Daoy (cell line): Measurements from ENCODE around the gene UBE2J1. TPM values are rescaled to one million over a fixed set of nuclear protein-coding genes. Genes with fewer than 3 reads are reported as not detected.
"Not testable (repeated sequence)": the region's sequence is repeated elsewhere in the genome, so short reads cannot be mapped to it uniquely, and the experiment has no call there.

Experiments used
- DNase-seq: peaks from one replicate; pipeline ENCODE4 v3.0.0-alpha.2; 2015; ENCODE audit warnings: low read depth
- total RNA-seq: library from RNA; depleted of rRNA; stranded (reverse); fragments of >200 nt; shearing (Covaris generic); gene quantifications from 2 replicates; pipeline ENCODE4 v1.2.3, GENCODE V29; 2014; rRNA removed

The UBE2J1 gene, protein sequence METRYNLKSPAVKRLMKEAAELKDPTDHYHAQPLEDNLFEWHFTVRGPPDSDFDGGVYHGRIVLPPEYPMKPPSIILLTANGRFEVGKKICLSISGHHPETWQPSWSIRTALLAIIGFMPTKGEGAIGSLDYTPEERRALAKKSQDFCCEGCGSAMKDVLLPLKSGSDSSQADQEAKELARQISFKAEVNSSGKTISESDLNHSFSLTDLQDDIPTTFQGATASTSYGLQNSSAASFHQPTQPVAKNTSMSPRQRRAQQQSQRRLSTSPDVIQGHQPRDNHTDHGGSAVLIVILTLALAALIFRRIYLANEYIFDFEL
- total RNA-seq: 19.5 and 24.7 TPM in 2 replicates

DNA sequence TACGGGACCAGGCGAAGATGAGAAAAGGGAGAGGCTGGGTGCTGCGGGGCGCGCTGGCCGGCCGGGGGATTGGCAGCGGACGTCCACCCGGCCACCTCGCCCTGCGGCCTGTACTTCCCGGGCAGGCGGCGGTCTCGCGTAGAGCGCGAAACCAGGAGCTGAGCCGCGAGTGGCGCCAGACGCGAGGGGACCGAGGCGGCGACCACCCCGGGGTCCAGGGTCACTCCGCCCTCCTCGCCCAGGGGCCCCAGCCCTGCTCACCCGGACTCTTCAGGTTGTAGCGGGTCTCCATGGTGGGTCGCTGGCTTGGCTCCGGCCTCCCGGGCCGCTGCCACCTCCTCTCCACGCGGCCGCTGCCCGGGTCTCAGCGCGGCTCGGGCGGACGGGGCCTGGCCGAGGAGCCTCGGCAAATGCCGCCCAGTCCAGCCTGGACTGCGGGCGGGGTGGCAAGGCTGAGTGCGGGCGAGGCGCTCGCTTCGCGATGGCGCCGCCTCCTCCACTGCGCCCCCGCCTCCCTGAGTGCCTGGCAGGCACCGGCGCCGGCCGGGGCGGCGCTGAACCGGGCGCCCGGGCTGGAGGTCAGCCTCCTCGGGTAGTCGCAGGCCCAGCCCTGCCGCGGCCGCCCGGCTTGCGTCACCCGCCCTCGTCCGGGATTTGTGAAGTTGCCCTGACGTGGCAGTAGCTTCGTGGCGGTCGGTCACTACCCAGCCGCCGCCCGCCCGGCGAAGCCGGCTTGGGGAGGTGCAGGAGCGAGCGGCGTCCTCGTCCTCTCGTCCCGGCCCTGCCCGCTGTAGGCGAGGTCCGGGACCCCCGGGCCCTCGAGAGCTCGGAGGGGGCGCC lies at the start of gene UBE2J1:
TSS of gene UBE2J1 (minus strand) at position 445 of the 840 bp plus-strand sequence. CDS start at position 292, 153 bp downstream.
- DNase-seq: peak; percentile 89

DNA sequence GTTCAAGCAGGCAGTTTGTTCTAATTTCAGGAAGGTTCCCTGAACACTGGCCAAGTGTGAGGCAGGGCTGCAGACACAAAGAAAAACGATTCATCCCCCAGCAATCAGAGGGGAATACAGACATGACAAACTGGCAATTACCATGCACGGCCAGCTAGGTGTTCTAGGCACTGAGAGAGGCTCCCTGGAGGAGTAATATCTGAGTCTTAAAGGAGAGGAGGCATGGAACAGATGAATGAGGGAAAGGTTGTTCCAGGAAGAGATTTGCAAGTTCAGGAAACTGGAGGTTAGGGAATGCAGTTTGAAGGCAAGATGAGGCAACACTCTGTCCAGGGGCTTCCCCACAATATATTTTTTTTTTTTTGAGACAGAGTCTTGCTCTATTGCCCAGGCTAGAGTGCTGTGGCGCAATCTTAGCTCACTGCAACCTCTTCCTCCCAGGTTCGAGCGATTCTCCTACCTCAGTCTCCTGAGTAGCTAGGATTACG lies 48.4 kb upstream of the UBE2J1 start:
- no peak for DNase-seq

DNA sequence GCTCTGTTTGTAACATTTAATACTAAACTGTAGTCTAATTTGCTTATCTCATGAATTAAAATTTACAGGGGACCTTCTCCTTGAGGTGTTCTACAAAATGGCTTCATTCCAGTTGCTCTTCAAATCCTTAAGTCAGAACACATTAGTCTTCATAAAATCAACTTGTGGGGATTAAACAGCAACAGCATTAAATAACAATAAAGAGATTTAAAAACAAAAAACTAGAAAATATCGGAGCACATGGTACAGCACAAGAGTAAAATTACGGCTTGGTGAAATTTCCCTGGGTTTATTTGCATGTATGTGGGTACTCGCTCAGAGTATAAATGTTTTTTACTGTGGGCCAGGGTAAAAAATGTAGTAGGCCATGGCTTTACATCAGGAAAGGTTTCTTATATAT lies 47.5 kb upstream of the UBE2J1 start:
- no peak for DNase-seq

DNA sequence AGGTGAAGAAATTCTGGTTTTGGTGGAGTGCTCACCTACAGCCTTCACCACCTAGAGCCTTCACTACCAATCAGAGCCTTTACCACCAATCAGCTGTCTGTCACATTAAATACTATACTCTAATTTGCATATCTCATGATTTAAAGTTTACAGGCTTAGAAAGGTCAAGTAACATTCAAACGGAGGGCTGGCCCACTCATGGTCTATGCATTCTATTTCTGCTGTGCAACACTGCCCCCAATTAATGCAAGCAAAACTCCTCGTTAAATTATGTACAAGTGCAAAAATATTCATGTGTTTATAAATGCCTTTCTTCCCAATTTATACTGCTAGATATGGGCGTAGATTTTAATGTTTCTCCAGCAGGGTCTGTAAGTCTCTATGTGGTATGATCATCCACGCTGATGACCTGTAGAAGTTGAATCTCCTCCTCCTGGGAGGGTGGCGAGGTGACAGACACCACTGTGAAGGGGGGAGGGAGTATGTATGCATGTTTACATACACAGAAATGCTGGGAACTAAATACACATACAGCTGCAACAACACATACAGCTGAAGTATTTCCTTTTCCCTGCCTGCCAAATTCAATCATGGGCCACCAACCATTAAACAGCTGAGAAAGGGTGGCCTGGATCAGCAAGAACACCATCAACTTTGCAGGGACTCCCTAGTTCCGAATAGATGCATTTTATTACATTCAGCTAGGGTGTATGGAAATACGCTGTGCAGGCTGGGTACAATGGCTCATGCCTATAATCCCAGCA lies 46.4 kb upstream of the UBE2J1 start:
- no peak for DNase-seq

DNA sequence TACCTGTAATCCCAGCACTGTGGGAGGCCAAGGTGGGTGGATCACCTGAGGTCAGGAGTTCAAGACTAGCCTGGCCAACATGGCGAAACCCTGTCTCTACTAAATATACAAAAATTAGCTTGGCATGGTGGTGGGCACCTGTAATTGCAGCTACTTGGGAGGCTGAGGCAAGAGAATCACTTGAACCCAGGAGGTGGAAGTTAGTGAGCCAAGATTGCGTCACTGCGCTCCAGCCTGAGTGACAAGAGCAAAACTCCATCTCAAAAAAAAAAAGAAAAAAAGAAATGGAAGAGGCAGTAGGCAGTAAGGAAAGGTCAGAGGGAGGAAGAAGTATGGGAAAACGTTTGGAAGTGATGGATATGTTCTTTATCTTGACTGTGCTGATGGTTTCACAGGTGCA lies 45.4 kb upstream of the UBE2J1 start:
- not testable (repeated sequence) for DNase-seq

DNA sequence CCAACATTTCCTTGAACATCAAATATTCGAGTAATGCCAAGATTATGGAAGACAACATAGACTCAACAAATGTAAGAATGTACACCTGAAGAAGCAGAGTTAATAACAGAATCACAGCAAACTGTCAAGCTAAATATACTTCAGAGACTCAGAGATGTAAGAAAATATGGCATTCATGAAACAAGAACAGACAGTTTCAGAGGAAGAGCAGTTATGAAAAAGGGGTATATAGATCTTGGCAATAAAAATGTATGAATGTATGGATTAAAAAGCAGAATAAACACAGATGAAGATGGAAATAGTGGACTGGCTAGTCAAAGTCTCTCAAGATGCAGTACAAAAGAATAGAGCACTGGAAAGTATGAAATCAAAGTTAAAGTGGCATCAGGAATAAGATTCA lies 41.1 kb upstream of the UBE2J1 start:
- no peak for DNase-seq

DNA sequence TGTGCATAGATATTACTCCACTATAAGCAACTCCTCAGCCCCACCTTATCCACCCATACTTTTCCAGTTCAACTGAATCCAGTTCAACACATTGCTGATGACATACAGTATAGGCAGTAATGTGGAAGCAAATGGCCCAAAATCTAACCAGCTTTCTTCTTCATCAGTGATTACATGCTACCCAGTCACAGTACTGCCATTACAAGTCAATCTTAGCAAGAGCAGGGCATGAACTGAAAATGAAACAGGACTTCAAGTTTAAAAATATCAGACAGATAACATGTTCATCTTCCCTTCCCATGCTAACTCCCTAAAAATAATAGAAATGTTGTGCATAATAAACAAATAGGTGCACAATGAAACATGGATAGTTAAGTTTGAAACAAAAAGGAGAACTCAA lies 40.3 kb upstream of the UBE2J1 start:
- DNase-seq: no peak

DNA sequence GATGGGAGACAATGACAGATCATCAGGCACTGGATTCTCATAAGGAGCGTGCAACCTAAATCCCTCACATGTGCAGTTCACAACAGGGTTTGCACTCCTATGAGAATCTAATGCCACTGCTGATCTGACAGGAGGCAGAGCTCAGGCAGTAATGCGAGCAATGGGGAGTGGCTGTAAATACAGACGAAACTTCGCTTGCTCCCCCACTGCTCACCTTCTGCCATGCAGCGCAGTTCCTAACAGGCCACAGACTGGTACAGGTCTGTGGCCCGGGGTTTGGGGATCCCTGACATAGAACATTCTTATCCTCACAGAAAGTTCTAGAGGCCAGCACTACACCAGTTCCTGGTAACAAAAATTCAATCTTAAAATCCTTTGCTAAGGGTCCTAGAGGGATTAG lies 36.3 kb upstream of the UBE2J1 start:
- DNase-seq: no peak

DNA sequence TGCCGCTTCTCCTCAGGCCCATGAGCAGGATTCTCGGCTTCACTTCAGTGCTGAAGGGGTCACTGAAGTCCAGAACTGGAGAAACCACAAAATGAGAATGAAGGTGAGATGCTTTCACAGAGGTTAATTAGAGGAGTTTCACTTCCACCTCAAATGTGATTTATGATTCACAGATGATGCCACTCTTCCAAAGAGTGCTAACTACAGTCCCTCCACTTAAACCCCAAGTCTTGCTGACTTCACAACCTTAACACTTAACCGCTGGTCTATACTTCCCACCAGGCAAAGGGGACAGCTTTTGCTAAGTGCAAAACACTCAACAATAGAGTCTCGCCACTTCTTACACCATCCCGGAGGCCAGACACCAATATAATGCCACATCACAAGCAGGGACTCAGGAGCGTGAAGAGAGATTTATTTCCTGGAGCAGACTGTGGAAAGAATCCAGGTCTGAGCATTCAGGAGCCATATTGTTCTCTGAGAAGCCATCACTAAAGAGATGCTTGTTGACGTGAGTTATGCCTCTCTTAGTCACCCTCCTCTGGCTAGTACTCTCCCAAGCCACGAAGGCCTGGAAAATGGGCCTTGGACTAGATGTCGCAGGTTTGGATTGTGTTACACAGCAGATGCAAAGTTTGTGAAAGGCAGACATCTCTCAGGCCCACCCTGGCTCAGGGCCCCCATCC lies 35.1 kb upstream of the UBE2J1 start:
- DNase-seq: no peak

DNA sequence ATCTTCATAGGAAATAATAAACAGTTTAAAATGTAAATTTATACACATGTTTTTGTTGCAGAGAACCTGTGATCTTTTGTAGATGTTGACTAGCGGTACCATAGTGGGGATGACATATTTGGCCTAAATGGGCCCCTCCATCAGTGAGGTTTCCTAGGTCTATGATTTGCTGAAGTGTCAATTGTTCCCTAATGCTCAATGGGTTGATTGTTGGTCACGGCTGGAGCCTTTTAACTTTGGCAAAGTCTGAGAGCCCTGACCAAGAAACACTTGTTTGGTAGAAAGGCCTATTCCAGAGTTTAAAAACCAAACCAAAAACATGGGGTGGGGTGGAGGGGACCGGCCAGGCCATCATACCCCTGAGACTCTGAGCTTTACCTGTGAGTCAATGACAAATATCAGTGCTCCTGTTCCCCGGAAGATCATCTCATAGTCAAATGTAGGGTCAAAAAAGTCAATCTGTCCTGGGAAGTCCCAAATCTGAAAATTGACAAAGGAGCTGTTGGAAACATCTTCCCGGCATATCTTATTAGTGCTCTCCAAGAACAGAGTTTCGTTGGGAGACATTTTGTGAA lies 34.5 kb upstream of the UBE2J1 start:
- no peak for DNase-seq

DNA sequence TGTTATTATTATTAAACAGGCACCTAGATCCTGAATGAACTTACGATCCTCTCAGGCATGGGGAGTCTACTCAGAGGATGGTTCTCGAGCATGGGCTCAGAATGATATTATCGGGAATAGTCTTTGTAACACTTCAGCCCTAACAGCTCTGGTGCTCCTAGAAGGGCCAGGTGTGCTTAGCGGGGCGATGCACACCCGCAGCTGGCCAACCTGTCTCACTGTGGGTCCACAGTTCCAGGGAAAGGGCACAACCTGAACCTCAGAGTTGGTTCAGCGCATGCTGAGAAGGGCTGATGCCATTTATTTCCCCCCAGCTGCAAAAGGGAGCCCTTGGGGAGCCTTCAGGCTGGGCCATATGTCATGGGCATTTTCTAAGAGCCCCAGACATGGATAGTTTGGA lies 33.3 kb upstream of the UBE2J1 start:
- DNase-seq: no peak

DNA sequence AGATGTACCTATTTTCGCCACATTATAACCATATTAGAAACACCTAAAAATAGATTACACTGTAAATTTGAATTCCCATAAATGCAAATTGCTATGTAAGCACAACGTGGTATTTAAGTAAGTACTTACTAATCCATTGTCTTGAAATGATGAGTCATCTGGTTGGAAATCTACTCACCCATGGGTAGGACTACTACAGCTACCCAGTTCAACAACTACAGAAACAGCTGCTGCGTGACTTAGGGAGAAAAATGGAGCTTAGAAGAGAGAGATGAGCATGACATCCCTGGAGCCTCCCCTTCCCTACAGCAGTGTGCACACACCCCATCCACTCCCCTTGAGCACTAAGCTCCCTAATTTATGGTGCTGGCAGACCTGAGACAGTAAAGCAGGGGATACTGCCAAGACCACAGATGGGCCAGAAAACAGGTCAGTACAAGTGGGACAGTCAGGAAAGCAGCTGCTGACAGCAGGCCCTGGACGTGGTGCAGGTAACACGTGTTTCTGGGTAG lies 32.7 kb upstream of the UBE2J1 start:
- peak; percentile 43 for DNase-seq

DNA sequence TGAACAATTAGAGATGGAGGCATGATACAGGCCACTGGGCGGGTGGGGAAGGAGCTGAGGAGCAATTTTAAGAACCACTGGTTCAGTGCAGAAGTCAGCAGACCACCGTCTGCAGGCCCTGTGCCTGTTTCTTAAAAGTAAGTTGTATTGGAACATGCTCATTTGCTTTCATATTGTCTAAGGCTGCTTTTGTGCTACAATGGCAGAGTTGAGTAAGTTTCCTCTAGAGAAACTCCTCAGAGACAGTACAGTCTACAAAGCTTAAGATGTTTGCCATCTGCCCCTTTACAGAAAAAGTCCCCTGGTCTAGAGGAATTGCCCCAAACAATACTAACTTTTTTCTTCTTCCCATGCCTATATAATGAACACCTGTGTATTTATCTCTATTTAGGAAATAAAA lies 28.5 kb upstream of the UBE2J1 start:
- no peak for DNase-seq

DNA sequence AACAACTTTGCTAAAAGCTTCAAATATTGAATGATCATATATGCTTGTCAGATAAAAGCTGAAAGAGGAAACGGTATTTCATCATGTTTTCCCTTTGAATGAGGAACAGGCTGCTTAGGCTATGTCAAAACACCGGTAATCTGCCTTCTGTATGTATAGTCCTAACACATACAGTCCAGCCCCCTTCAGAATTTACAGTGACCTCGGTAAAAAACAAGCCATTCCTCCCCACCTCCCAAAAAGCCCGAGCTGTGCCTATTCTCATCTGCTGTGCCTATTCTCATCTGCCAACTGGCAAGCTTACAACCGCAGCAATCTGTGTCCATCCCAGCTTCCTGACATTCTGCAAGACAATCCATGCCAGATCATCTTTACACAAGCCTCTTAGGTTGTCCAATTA lies 26.8 kb upstream of the UBE2J1 start:
- DNase-seq: no peak

DNA sequence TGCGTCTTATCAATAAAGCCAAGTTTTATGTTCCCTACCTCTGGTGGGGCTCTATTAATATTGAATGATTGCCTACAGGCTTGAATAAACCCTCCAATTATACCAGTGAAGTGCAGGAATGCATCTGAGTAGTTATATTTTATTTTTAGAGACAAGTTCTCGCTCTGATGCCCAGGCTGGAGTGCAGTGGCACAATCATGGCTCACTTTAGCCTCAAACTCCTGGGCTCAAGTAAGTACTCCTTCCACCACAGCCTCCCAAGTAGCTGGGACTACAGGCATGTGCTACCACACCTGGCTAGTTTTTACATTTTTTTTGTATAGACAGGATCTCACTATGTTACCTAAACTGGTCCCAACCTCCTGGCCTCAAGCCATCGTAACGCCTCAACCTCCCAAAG lies 26.1 kb upstream of the UBE2J1 start:
- DNase-seq: no peak

DNA sequence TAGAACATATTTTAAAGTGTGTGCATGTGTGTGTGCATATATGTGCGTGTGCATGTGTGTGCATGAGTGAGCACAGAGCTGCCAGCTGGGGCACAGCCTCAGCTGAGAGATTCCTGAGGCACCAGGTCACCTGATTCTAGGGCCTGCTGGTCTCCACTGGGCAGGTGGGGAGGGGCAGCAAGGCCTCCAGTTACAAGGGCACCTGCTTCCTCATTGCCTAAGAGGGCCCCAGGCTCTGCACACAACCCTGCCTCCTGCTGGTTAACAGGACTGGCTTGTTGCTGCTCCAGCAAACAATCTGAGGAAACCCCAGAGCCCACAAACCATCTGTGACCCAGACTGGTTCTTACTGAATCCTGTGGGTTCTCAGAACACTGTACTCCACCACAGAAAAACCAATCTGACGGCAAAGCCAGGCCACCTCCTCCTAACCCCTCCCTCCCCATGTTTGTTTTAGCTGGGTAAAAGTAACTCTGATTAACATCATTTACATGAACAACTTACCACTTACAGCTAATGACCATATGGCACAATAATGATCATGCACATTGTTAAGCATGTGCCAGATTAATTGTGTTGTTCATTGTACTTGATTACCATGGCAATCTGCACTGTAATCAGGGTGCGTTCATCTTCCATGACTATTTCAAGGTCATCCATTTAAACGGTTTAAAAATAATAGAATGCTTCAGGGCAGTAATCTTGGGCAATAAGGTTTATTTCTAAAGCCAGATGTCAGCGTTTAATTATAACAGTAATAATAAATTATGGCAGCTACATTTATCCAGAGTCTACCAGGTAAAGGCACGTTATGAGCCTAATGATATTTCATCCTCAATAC lies 23.1 kb upstream of the UBE2J1 start:
- DNase-seq: peak; percentile 15

DNA sequence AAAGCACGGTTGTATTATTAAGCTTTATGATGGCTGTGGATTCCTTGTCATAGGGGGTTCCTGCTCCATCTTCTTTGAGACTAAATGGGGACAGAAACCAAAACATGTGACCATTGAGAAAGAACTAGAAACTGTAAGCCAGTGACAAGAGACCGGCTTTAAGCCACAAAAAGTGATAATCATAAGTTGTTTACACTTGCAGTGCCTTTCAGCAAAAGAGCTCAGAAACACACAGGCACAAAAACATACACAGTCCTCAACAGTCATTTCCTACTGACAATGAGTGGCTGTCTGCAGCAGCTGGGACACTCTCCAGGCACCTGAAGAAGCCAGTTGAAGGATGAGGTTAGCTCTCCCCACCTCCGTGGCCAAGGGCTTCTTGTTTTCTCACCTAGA lies 20.0 kb upstream of the UBE2J1 start:
- DNase-seq: no peak

DNA sequence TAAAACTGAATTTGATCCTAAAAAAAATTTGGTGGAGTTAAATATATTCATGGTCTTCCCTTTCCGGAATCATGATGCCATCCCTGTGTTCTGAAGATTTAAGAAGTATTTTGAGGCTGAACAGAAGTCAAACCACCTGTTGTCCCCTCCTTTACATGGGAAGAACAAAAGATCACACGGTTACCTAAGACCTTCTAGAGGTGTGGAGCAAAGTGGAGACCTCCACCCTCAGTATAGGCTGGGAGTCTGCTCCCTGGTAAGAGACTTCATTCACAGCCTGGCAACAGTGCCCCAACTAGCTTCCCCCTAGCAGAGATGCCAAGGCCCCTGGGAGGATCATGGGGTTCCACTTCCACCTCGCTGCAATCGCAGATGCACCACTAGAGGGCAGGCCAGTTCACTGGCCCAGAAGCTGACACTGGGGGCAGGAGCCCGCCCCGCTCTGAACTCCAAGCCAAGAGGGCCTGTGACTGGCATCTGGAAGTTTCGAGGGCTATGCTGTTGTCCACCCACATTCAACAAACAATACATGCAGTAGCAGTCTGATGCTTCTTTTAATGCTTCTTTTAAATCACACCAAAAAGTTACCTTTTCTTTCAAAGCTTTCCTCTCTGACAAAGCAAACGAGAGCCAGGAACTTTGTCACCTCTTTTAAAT lies 19.5 kb upstream of the UBE2J1 start:
- peak; percentile 62 for DNase-seq

DNA sequence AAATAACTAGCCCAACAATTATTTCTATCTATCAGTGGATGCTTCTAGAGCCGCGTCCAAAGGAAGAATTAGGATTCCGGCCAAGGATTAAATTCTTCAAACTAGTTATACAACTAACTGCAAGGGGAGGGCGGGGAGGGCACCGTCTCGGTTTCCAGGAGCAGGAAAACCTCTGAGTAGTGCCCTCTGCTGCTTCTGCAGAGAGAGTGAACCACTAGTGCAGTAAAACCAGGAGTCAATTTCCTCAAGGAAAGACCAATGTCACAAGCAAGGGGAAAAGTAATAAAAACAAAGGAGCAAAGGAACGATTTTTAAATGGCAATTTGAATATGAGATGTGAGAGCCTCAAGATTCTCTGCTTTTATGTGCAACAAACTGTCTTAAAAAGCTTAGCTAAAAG lies 16.5 kb upstream of the UBE2J1 start:
- no peak for DNase-seq

DNA sequence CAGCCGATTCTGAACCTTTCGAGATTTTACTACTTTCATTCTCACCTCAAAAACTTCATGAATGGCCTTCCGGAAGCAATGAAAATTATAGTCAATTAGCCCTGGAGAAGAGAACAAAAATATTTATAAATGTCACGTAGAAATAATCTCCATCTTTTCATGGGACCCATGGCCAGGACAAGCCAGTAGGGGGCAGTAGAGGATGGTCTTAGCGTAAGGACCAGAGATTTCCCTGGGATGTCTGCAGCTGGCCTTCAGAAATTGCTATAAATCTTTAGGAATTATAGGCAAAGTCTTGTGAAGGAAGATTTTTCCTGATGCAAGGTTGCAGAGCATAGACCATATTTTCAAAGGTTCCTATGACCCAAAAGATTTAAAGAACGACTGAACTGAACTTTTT lies 15.6 kb upstream of the UBE2J1 start:
- peak; percentile 51 for DNase-seq
